ENCODE results near the gene LRRC38.

GRCh38 chr1:13498553-13498952 is 15.2 kb downstream of the LRRC38 start:
- TF ChIP-seq CTCF (IDR thresholded peaks at IDR 0.05; ENCODE audit: insufficient read depth, low read depth, low read length) (no peak), EZH2 (IDR thresholded peaks at IDR 0.05; ENCODE audit: insufficient read depth, low read length) (no peak)
